ENCODE data around the gene LAMB2.
A peak's percentile ranks its signal among the peaks of the same experiment; 100 is the strongest.

The LAMB2 gene

DNA sequence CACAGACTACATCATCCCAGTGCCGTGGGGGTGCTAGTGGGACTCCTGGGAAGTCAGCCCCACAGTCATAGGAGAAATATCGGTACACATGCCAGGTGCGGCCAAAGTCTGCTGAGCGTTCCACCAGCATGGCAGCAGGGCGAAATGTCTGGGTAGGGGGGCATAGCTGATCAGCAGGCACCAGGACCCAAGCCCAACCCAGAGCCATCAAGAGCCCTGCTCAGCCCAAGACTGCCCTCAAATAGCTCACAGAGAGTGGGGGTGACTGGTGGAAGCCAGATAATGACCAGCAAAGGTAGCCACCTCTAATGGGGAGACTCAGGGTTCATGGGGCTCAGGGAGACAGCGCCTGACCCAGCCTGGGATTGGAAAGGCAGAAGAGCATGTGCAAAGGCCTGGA is 1.3 kb downstream of the LAMB2 start:
- FAIRE-seq = no peak
- DNase-seq (ENCODE audit: insufficient read length) = no peak
- TF ChIP-seq POLR2A (IDR thresholded peaks at IDR 0.05; ENCODE audit: low read depth, low read length) (no peak), TAF1 (IDR thresholded peaks at IDR 0.05; ENCODE audit: borderline replicate concordance, low read depth, low read length) (no peak), POLR2AphosphoS5 (IDR thresholded peaks at IDR 0.05; ENCODE audit: low read depth, low read length) (no peak)

DNA sequence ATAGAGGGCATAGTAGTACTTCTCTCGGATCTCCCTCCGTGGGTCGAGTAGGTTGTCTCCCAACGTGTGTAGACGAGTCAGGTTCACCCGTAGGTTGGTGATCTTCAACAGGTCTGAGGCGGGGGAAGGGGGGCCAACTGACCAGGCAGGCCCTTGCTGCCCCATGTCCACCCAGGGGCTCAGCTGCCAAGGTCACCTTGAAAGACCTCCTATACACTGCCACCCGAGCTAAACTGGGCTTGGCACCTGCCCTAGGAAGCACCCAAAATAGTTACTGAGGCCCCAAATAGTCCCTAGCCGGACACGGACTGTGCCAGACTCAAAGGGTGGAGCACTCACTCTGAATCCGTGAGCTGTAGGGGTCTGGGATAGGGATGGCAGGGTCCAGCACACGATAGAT is 1.8 kb downstream of the LAMB2 start:
- FAIRE-seq (no peak), DNase-seq (ENCODE audit: insufficient read length) (no peak)
- TF ChIP-seq TAF1 (IDR thresholded peaks at IDR 0.05; ENCODE audit: borderline replicate concordance, low read depth, low read length) (no peak), POLR2A (IDR thresholded peaks at IDR 0.05; ENCODE audit: low read depth, low read length) (no peak), POLR2AphosphoS5 (IDR thresholded peaks at IDR 0.05; ENCODE audit: low read depth, low read length) (no peak)

DNA sequence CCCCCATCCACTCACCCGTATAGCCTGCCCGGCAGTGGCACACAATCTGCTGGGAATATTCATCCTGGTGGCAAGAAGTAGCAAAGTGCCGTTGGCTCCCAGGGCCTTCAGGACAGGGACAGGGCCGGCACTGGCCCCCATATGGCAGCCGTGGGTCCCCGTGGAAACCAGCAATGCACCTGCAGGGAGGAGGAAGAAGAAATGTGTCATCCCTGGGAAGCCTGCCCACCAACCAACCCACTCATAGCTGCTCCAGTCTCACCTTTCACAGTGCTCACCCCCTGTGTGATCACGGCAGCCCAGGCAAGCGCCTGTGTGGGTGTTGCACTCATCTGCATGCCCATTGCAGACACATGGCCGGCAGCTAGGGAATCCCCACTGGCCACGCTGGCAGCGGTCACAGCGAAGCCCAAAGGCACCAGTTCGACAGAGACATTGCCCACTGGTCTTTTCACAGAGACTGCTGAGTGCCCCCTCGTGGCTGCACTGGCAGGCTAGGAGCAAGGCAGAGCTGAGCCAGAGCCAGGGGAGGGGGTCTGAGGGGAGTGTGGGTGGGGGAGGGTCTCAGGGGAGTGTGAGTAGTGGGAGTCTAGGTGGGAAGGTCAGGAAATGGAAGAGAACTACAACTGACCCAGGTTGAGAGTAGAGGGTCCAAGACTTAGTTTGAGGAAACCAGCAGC is 7.7 kb downstream of the LAMB2 start:
- no peak for TF ChIP-seq TAF1 (IDR thresholded peaks at IDR 0.05; ENCODE audit: borderline replicate concordance, low read depth, low read length)
- TF ChIP-seq POLR2A (IDR thresholded peaks at IDR 0.05; ENCODE audit: low read depth, low read length) = no peak
- TF ChIP-seq POLR2AphosphoS5 (IDR thresholded peaks at IDR 0.05; ENCODE audit: low read depth, low read length) = no peak
- FAIRE-seq = no peak
- DNase-seq (ENCODE audit: insufficient read length) = no peak

DNA sequence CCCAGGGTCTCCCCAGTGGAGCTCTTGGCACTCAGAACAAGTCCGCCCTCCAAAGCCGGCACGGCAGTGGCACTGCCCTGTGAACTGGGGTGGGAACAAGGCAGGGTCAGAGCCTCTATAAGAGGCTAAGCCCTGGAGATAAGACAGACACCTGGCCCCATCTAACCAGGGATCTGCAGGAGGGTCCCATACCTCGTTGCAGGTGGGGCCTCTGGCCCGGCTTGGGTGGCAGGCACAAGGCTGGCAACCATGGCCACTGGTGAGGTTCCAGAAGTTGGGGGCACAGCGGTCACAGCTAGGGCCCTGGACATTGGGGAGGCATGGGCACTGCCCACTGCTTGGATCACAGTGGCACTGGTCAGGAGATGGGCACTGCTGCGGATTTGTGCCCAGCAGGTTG is 8.6 kb downstream of the LAMB2 start:
- no peak for FAIRE-seq

DNA sequence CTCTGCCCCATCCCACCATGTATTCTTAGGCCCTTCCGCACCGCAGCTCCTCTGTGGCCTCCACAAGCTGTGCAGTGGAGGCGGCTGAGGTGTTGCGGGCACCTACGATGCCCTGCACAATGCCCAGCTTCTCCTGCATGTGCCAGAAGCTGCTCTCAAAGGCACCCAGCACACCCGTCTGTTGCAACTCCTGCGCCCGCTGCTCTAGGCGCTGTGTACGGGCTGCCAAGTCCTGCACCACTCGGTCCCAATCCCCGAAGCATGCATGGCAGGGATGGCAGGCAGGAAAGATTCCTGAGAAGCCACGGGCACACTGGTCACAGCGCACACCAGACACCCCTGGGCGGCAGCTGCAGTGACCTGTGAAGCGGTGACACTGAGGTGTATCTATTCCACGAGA is 9.2 kb downstream of the LAMB2 start:
- TF ChIP-seq POLR2A (IDR thresholded peaks at IDR 0.05; ENCODE audit: low read depth, low read length) (no peak), POLR2AphosphoS5 (IDR thresholded peaks at IDR 0.05; ENCODE audit: low read depth, low read length) (no peak), TAF1 (IDR thresholded peaks at IDR 0.05; ENCODE audit: borderline replicate concordance, low read depth, low read length) (no peak)
- no peak for FAIRE-seq
- DNase-seq (ENCODE audit: insufficient read length) = no peak

More for the DNA sequence above, 8.6 kb downstream of the LAMB2 start:
- TF ChIP-seq POLR2AphosphoS5 (IDR thresholded peaks at IDR 0.05; ENCODE audit: low read depth, low read length) = no peak
- no peak for TF ChIP-seq TAF1 (IDR thresholded peaks at IDR 0.05; ENCODE audit: borderline replicate concordance, low read depth, low read length)
- no peak for DNase-seq (ENCODE audit: insufficient read length)

DNA sequence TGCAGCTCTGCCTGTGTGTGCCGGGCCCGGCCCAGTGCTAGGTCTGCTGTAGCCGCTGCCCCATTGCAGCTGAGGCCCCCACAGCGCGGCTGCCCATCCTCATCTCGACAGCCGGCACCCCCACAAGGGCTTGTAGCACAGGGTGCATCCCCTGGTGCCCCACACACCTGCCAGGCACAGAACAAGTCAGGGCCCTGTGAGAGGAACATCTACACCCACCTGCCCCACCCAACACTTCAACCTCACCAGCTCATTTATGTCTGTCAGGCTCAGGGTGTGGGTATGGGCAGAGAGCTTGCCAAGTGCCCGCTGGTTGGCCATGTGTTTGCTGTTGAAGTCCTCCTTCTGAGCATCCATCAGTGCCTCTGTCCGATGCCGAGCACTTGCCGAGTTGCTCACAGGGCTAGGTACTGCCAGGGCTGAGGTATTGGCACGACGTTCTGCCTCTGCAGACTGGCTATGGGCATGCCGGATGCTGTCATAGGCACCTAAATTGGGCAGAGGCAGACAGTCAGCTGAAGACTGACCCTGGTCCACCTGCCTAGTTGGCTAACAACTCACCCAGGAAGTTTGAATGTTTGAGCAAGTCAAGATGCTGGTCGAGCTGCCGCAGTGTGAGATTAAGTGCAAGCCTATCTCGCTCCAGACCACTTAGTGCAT is 9.8 kb downstream of the LAMB2 start:
- FAIRE-seq (no peak), DNase-seq (ENCODE audit: insufficient read length) (no peak)
- TF ChIP-seq POLR2A (IDR thresholded peaks at IDR 0.05; ENCODE audit: low read depth, low read length) (no peak), TAF1 (IDR thresholded peaks at IDR 0.05; ENCODE audit: borderline replicate concordance, low read depth, low read length) (no peak), POLR2AphosphoS5 (IDR thresholded peaks at IDR 0.05; ENCODE audit: low read depth, low read length) (no peak)

DNA sequence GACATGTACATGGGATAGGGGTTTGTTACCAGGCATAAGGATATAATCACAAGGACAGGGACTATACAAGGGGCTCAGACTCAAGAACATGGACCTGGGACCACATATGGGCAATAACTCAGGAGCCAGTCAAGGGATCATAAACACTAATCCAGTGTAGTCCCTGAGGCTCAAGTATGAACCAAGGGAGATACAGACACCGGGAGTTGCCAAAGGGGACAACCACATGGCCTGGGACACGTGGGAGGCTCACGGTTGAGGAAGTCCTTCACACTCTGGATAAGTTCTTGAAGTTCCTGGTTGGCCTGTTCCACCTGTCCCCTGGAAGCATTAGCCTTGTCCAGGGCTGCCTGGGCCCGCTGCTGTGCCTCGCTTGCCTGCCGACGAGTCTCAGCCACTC is 10.4 kb downstream of the LAMB2 start:
- no peak for FAIRE-seq
- TF ChIP-seq POLR2A (IDR thresholded peaks at IDR 0.05; ENCODE audit: low read depth, low read length) = no peak
- no peak for TF ChIP-seq TAF1 (IDR thresholded peaks at IDR 0.05; ENCODE audit: borderline replicate concordance, low read depth, low read length)
- no peak for TF ChIP-seq POLR2AphosphoS5 (IDR thresholded peaks at IDR 0.05; ENCODE audit: low read depth, low read length)

DNA sequence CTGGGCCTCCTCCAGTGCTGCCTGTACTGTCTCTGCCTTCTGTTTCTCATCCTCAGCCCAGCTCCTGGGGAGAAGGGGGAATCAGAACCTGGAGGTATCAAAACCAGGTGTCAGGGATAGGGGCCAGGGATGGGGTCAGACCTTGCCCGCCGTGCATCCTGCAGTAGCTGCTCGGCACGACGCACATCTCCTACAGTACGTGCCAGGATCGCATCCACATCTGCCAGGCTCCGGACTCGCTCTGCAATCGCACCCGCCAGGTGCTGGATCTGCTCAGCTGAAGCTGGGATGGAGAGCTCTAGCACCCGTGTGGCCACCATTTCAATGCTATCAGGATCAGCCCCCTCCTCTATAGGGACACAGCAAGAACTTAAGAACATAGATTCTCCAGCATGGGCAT is 10.8 kb downstream of the LAMB2 start:
- TF ChIP-seq TAF1 (IDR thresholded peaks at IDR 0.05; ENCODE audit: borderline replicate concordance, low read depth, low read length) (no peak), POLR2A (IDR thresholded peaks at IDR 0.05; ENCODE audit: low read depth, low read length) (no peak), POLR2AphosphoS5 (IDR thresholded peaks at IDR 0.05; ENCODE audit: low read depth, low read length) (no peak)
- FAIRE-seq (no peak), DNase-seq (ENCODE audit: insufficient read length) (no peak)

More for the DNA sequence above, 10.4 kb downstream of the LAMB2 start:
- no peak for DNase-seq (ENCODE audit: insufficient read length)

DNA sequence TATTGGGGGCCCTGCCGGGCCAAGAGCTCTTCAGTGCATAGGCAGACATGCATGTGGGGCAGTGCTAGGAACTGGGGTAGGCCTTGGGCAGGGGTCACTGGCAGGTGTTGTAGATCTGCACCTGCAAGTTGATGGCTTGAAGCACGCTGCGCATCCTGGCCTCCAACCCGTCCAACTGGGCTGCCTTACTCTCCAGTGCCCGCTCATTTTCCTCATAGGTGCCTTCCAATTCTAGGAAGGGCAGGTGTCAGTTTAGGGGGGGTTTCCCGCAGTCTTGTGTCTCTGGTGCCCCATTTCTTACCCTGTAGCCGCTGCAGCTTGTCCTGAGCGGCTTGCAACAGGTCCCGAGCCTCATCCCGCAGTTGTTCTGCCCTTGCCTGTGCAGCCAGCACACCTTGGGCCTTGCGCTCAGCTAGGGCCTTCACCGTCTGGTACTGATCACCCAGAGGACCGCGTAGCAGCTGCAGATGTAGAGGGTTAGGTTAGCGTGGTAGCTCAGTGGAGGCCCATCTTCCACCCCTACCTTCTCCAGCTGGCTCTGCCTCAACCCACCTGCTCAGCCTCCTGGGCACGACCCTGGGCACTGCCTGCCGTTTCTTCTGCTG is 11.6 kb downstream of the LAMB2 start:
- FAIRE-seq (no peak), DNase-seq (ENCODE audit: insufficient read length) (no peak)
- TF ChIP-seq TAF1 (IDR thresholded peaks at IDR 0.05; ENCODE audit: borderline replicate concordance, low read depth, low read length) = no peak
- TF ChIP-seq POLR2A (IDR thresholded peaks at IDR 0.05; ENCODE audit: low read depth, low read length) = no peak
- no peak for TF ChIP-seq POLR2AphosphoS5 (IDR thresholded peaks at IDR 0.05; ENCODE audit: low read depth, low read length)

DNA sequence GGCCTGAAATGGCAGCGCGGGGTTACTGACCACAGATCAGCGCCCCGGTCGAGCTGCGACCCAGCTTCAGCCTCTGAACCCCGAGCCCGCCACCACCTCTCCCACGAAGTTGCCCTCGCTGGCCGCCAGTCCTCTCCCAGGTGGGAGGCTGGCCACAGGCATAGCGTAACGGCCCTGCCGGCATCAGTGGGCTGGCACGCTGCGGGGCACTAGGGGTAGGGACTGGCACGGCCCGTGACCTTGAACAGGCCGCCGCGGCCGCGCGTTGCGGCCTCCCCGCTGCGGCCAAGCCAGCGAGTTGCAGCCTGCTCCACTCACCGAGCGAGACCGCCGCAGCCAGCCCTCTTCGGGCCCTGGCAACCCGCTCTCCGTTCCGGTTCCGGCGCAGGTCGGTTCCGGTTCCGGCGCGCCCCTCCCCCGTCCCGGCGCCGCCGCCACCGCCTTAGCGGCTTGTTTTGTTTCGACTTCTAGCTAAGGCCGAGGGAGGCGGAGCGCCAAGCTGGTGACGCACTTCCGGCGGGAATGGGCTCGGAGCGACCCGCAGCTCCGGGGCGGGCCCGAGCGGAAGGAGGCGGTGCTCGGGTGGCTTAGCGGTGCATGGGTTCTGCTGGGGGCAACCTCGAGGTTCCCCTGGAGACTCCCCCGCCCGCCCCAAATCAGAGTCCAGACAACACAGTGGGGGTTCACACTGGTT is 12.3 kb downstream of the LAMB2 start, which contains the start of gene USP19:
USP19 (minus strand) TSS at position 386 of the 694 bp plus-strand sequence. CDS start 1,678 bp downstream, outside the sequence.
- TF ChIP-seq POLR2A (IDR thresholded peaks at IDR 0.05; ENCODE audit: low read depth, low read length) (peak; percentile 92), POLR2AphosphoS5 (IDR thresholded peaks at IDR 0.05; ENCODE audit: low read depth, low read length) (peak; percentile 82), TAF1 (IDR thresholded peaks at IDR 0.05; ENCODE audit: borderline replicate concordance, low read depth, low read length) (no peak)
- DNase-seq (ENCODE audit: insufficient read length) (peak; percentile 99), FAIRE-seq (peak; percentile 99)

DNA sequence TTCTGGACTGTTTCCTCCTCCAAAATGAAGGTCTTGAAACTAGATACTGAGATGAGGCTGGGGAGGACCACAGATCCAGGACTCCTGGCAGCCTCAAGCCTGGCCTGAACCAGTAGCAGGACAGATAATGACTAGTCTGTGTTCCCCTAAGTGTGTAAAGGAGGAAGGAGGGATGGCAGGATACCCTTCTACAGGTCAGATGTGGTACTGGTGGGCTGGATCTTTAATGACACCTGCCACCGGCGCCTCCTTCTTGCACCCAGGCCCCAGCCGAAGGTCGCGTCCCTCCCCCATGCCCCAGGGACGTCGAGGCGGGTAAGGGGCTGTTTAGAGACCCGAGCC is 12.8 kb downstream of the LAMB2 start:
- DNase-seq (ENCODE audit: insufficient read length) (no peak), FAIRE-seq (no peak)
- TF ChIP-seq POLR2AphosphoS5 (IDR thresholded peaks at IDR 0.05; ENCODE audit: low read depth, low read length) = no peak
- no peak for TF ChIP-seq TAF1 (IDR thresholded peaks at IDR 0.05; ENCODE audit: borderline replicate concordance, low read depth, low read length)
- no peak for TF ChIP-seq POLR2A (IDR thresholded peaks at IDR 0.05; ENCODE audit: low read depth, low read length)
